LNCaP clone FGC (cell line): ENCODE data around the gene TFAP2A.

ENCODE experiments used
- DNase-seq: peaks from one replicate; pipeline ENCODE4 v3.0.0-alpha.2; 2011; ENCODE audit warnings: low read depth
- H3K4me3 ChIP-seq: 2 replicates; pipeline ENCODE4 v1.5.1; 2011; ENCODE audit warnings: mild to moderate bottlenecking, low read depth, low read length, control low read depth
- CTCF ChIP-seq: IDR thresholded peaks from 2 replicates; pipeline ENCODE4 v1.5.1; 2012; ENCODE audit warnings: mild to moderate bottlenecking; ENCODE audit not compliant: control insufficient read depth, insufficient read depth; ENCODE audit errors: extremely low read depth

The TFAP2A gene

GRCh38 chr6:10421158-10421920 lies 6.5 kb upstream of the TFAP2A start:
- H3K4me3 ChIP-seq = no peak overlapping the region
- DNase-seq = no peak
- no peak for TF ChIP-seq CTCF

GRCh38 chr6:10420546-10421157 lies 5.8 kb upstream of the TFAP2A start:
- no peak overlapping the region for H3K4me3 ChIP-seq
- no peak for DNase-seq
- TF ChIP-seq CTCF = no peak

- no peak for DNase-seq
- H3K4me3 ChIP-seq = no peak overlapping the region
- TF ChIP-seq CTCF = no peak
These were observed 5.1 kb upstream of the TFAP2A start for GRCh38 chr6:10419749-10420545.

GRCh38 chr6:10418862-10419748 lies 4.2 kb upstream of the TFAP2A start:
- TF ChIP-seq CTCF = no peak
- DNase-seq = no peak
- H3K4me3 ChIP-seq = no peak overlapping the region

GRCh38 chr6:10418361-10418861 lies 3.5 kb upstream of the TFAP2A start:
- no peak for TF ChIP-seq CTCF
- no peak for DNase-seq
- no peak overlapping the region for H3K4me3 ChIP-seq

- no peak overlapping the region for H3K4me3 ChIP-seq
- no peak for DNase-seq
- no peak for TF ChIP-seq CTCF
These were observed 2.8 kb upstream of the TFAP2A start for GRCh38 chr6:10417681-10418104.
